HepG2 (cell line): ENCODE data around the gene TRMT6. TPM values are rescaled to one million over a fixed set of nuclear protein-coding genes. Genes with fewer than 3 reads are reported as not detected.

Source experiments
- BRF2 ChIP-seq: sonication (generic); formaldehyde crosslinking; IDR thresholded peaks from 2 replicates; pipeline ENCODE4 v1.8.1; 2022; ENCODE audit warnings: mild to moderate bottlenecking, missing genetic modification reagents
- CEBPZ ChIP-seq: IDR thresholded peaks from 2 replicates; pipeline ENCODE4 v1.6.1; 2012; ENCODE audit warnings: low read length, improper control_type of control experiment
- CHD4 ChIP-seq: fragments of 200-600 bp; sonication (generic); IDR thresholded peaks from 2 replicates; pipeline ENCODE4 v1.7.0; 2017; ENCODE audit warnings: mild to moderate bottlenecking, low read length, borderline replicate concordance
- DR1 ChIP-seq: sonication (generic); formaldehyde crosslinking; IDR thresholded peaks from 2 replicates; pipeline ENCODE4 v1.8.0; 2021; ENCODE audit warnings: mild to moderate bottlenecking, missing genetic modification reagents, inconsistent platforms
- MTF2 ChIP-seq: sonication (generic); formaldehyde crosslinking; IDR thresholded peaks from 2 replicates; pipeline ENCODE4 v1.5.0; 2020; ENCODE audit warnings: missing genetic modification reagents, borderline replicate concordance
- NCOA2 ChIP-seq: sonication (generic); formaldehyde crosslinking; IDR thresholded peaks from 2 replicates; pipeline ENCODE4 v1.8.0; 2022; ENCODE audit warnings: inconsistent platforms
- SIX4 ChIP-seq: sonication (generic); formaldehyde crosslinking; IDR thresholded peaks from 2 replicates; pipeline ENCODE4 v1.4.0; 2020; ENCODE audit warnings: missing genetic modification reagents
- ZFP36L2 ChIP-seq: sonication (generic); formaldehyde crosslinking; IDR thresholded peaks from 2 replicates; pipeline ENCODE4 v1.4.0; 2020; ENCODE audit warnings: missing genetic modification reagents
- ZNF18 ChIP-seq: sonication (generic); formaldehyde crosslinking; IDR thresholded peaks from 2 replicates; pipeline ENCODE4 v1.8.0; 2022; ENCODE audit warnings: mild to moderate bottlenecking, missing genetic modification reagents; ENCODE audit not compliant: insufficient replicate concordance
- ZNF253 ChIP-seq: sonication (generic); formaldehyde crosslinking; IDR thresholded peaks from 2 replicates; pipeline ENCODE4 v1.8.0; 2022; ENCODE audit warnings: mild to moderate bottlenecking, missing genetic modification reagents, borderline replicate concordance
- ZNF30 ChIP-seq: sonication (generic); formaldehyde crosslinking; IDR thresholded peaks from 2 replicates; pipeline ENCODE4 v1.5.0; 2020; ENCODE audit warnings: mild to moderate bottlenecking, missing genetic modification reagents
- ZNF546 ChIP-seq: sonication (generic); formaldehyde crosslinking; conservative IDR thresholded peaks from 2 replicates; pipeline ENCODE4 v1.8.1; 2023; ENCODE audit warnings: mild to moderate bottlenecking, missing genetic modification reagents
- ZNF619 ChIP-seq: sonication (generic); formaldehyde crosslinking; IDR thresholded peaks from 2 replicates; pipeline ENCODE4 v1.4.0; 2020; ENCODE audit warnings: mild to moderate bottlenecking, missing genetic modification reagents
- ZNF776 ChIP-seq: sonication (generic); formaldehyde crosslinking; IDR thresholded peaks from 2 replicates; pipeline ENCODE4 v1.4.0; 2020; ENCODE audit warnings: mild to moderate bottlenecking, missing genetic modification reagents
- ZSCAN12 ChIP-seq: sonication (generic); formaldehyde crosslinking; IDR thresholded peaks from 2 replicates; pipeline ENCODE4 v1.9.0; 2021; ENCODE audit warnings: mild to moderate bottlenecking, missing genetic modification reagents
- polyA plus RNA-seq, 8 experiments: library from polyadenylated mRNA; depleted of rRNA in 3 of 8; stranded (reverse) in 7 of 8; unstranded in 1 of 8; fragments of >200 nt; fragmentation: Illumina TruSeq in 4 of 8; extraction: Trizol in 4 of 8; gene quantifications; 2 replicates each; pipeline versions ENCODE4 v1.2.1 to v1.2.3, GENCODE V29; 2011 to 2016; ENCODE audit warnings: low read depth in 4 of 8, missing spikeins in 1 of 8, mixed read lengths in 1 of 8; ENCODE audit not compliant: insufficient read depth in 1 of 8
- total RNA-seq, 5 experiments: library from RNA; depleted of rRNA; stranded (reverse); fragments of >200 nt; fragmentation: Illumina TruSeq; extraction: Trizol; gene quantifications; 2 replicates each; pipeline ENCODE4 v1.2.3, GENCODE V29; 2016; ENCODE audit warnings: low read depth in 1 of 5
- TF ChIP-seq, protein P1 (sequence below): sonication (generic); formaldehyde crosslinking; IDR thresholded peaks from 2 replicates; pipeline ENCODE4 v1.4.0; 2020; ENCODE audit warnings: missing genetic modification reagents, borderline replicate concordance
- TF ChIP-seq, protein P2 (sequence below): IDR thresholded peaks from 2 replicates; pipeline ENCODE4 v1.6.1; 2016; ENCODE audit warnings: missing compliant biosample characterization, missing genetic modification reagents, borderline replicate concordance

Gene TRMT6
- total and polyA plus RNA-seq, 2 of the 13 experiments (the other 11 are each of a cell fraction or from before 2014, with no cell fraction given): 10.5 to 37.8 TPM

GRCh38 chr20:5950271-5951031 lies at the start of gene TRMT6, which contains the start of gene MCM8 (continued):
- peak; percentile 90 for TF ChIP-seq SIX4
- TF ChIP-seq ZFP36L2 (CRISPR knock-in tag): 0 out of 2 replicates have a peak, but pooled peaks have one; percentile 14
- no peak for TF ChIP-seq CHD4
- TF ChIP-seq ZNF18 (CRISPR knock-in tag): no peak
- TF ChIP-seq MTF2 (CRISPR knock-in tag): no peak
- TF ChIP-seq ZNF619 (CRISPR knock-in tag): peak; percentile 81
- TF ChIP-seq ZNF776 (CRISPR knock-in tag): peak; percentile 92
- TF ChIP-seq CEBPZ: no peak
- TF ChIP-seq, protein P1, sequence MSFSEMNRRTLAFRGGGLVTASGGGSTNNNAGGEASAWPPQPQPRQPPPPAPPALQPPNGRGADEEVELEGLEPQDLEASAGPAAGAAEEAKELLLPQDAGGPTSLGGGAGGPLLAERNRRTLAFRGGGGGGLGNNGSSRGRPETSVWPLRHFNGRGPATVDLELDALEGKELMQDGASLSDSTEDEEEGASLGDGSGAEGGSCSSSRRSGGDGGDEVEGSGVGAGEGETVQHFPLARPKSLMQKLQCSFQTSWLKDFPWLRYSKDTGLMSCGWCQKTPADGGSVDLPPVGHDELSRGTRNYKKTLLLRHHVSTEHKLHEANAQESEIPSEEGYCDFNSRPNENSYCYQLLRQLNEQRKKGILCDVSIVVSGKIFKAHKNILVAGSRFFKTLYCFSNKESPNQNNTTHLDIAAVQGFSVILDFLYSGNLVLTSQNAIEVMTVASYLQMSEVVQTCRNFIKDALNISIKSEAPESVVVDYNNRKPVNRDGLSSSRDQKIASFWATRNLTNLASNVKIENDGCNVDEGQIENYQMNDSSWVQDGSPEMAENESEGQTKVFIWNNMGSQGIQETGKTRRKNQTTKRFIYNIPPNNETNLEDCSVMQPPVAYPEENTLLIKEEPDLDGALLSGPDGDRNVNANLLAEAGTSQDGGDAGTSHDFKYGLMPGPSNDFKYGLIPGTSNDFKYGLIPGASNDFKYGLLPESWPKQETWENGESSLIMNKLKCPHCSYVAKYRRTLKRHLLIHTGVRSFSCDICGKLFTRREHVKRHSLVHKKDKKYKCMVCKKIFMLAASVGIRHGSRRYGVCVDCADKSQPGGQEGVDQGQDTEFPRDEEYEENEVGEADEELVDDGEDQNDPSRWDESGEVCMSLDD (CRISPR knock-in tag): no peak
- TF ChIP-seq ZNF30 (CRISPR knock-in tag): no peak
- TF ChIP-seq ZSCAN12 (CRISPR knock-in tag): no peak
- peak; percentile 74 for TF ChIP-seq NCOA2
- TF ChIP-seq, protein P2, sequence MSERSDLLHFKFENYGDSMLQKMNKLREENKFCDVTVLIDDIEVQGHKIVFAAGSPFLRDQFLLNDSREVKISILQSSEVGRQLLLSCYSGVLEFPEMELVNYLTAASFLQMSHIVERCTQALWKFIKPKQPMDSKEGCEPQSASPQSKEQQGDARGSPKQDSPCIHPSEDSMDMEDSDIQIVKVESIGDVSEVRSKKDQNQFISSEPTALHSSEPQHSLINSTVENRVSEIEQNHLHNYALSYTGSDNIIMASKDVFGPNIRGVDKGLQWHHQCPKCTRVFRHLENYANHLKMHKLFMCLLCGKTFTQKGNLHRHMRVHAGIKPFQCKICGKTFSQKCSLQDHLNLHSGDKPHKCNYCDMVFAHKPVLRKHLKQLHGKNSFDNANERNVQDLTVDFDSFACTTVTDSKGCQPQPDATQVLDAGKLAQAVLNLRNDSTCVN (CRISPR knock-in tag): peak; percentile 93
- TF ChIP-seq ZNF253: 0 out of 2 replicates have a peak, but pooled peaks have one; percentile 92
- peak; percentile 93 for TF ChIP-seq DR1 (CRISPR knock-in tag)
- 0 out of 2 replicates have a peak, but pooled peaks have one; percentile 81 for TF ChIP-seq ZNF546
- peak; percentile 87 for TF ChIP-seq BRF2 (CRISPR knock-in tag)
